OCI-LY3 (cell line): ENCODE data around the gene PTPN3.

ENCODE experiments used
- H2AFZ ChIP-seq: fragments of 200-600, 300-600 bp; shearing (Covaris generic); 2 replicates; pipeline ENCODE4 v1.6.0; 2014; ENCODE audit warnings: antibody characterized with exemption, low read depth, low read length
- H3K27ac ChIP-seq: fragments of 200-600, 300-600 bp; sonication (generic); 2 replicates; pipeline ENCODE4 v1.5.1; 2014; ENCODE audit warnings: mild to moderate bottlenecking, low read length, moderate library complexity, mixed read lengths
- H3K27me3 ChIP-seq: fragments of 200-600, 300-600 bp; sonication (generic); 2 replicates; pipeline ENCODE4 v1.6.1; 2014; ENCODE audit warnings: low read depth, low read length, mixed read lengths
- H3K36me3 ChIP-seq: fragments of 200-600, 300-600 bp; sonication (generic); replicated peaks from 2 replicates; pipeline ENCODE3; 2014; ENCODE audit warnings: low read depth, low read length, mixed read lengths
- H3K4me1 ChIP-seq: fragments of 300-600, 200-600 bp; sonication (generic); 2 replicates; pipeline ENCODE4 v1.6.1; 2014; ENCODE audit warnings: low read length, mixed read lengths
- H3K4me2 ChIP-seq: fragments of 200-600, 300-600 bp; sonication (generic); 2 replicates; pipeline ENCODE4 v1.6.1; 2014; ENCODE audit warnings: low read length, mixed read lengths
- H3K4me3 ChIP-seq: fragments of 300-600, 200-600 bp; sonication (generic); 2 replicates; pipeline ENCODE4 v1.5.1; 2014; ENCODE audit warnings: antibody characterized with exemption, mild to moderate bottlenecking, low read length, moderate library complexity
- H3K79me2 ChIP-seq: fragments of 300-600, 200-600 bp; shearing (Covaris generic); 2 replicates; pipeline ENCODE4 v1.6.1; 2014; ENCODE audit warnings: mild to moderate bottlenecking, low read length, mixed read lengths
- H3K9ac ChIP-seq: fragments of 300-600, 200-600 bp; shearing (Covaris generic); 2 replicates; pipeline ENCODE4 v1.6.0; 2014; ENCODE audit warnings: mild to moderate bottlenecking, low read length, moderate library complexity
- H3K9me3 ChIP-seq: fragments of 200-600, 300-600 bp; shearing (Covaris generic); 2 replicates; pipeline ENCODE4 v1.6.1; 2014; ENCODE audit warnings: low read length, mixed read lengths; ENCODE audit not compliant: insufficient read depth
- H4K20me1 ChIP-seq: fragments of 200-600, 300-600 bp; sonication (generic); 2 replicates; pipeline ENCODE4 v1.6.1; 2016; ENCODE audit warnings: low read length, mixed read lengths; ENCODE audit not compliant: insufficient read depth
- CTCF ChIP-seq: fragments of 200-600, 300-600 bp; sonication (generic); IDR thresholded peaks from 2 replicates; pipeline ENCODE4 v1.5.1; 2014; ENCODE audit warnings: antibody characterized with exemption, low read length, low read depth
- EZH2phosphoT487 ChIP-seq: fragments of 200-600 bp; shearing (Covaris generic); IDR thresholded peaks from 2 replicates; pipeline ENCODE4 v1.6.1; 2018; ENCODE audit warnings: antibody characterized with exemption, mixed run types, low read depth

The PTPN3 gene

DNA sequence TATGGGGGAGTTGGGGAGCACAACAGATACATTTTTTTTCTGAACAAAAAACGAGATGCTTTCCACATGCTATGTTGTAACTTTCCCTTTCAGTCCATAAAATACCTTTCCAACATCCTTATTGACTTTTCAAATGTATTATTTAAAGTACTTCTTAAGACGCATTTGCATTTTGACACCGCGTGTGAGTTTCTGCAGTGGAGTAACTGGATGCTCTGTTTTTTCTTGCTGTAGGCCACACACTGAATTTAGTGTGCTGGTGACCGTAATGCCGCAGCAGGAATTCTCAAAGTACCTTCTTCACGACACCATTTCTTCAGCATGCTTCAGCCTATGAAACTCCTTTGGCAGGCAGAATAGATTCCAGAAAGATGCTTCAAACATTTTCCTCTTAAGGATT lies 163.0 kb downstream of the PTPN3 start:
- Histone ChIP-seq H3K4me1 (no peaks in the 10 kb centered on the region), H3K4me2 (no peak overlapping the region), H3K79me2 (no peaks in the 10 kb centered on the region), H3K27ac (no peak overlapping the region), H3K4me3 (no peak overlapping the region), H3K9ac (no peak overlapping the region), H4K20me1 (no peaks in the 10 kb centered on the region), H3K9me3 (no peaks in the 10 kb centered on the region), H3K36me3 (no peaks in the 10 kb centered on the region), H3K27me3 (no peaks in the 10 kb centered on the region), H2AFZ (no peak overlapping the region)
- TF ChIP-seq EZH2phosphoT487 (no peak), CTCF (no peak)

GRCh38 chr9:109331353-109331752 lies 166.8 kb downstream of the PTPN3 start:
- Histone ChIP-seq H3K36me3 (no peaks in the 10 kb centered on the region), H4K20me1 (no peaks in the 10 kb centered on the region), H3K9ac (no peak overlapping the region), H3K4me1 (no peaks in the 10 kb centered on the region), H3K9me3 (no peaks in the 10 kb centered on the region), H3K4me3 (no peak overlapping the region), H3K27me3 (no peaks in the 10 kb centered on the region; the same call in 1 of the 2 replicates), H3K79me2 (no peaks in the 10 kb centered on the region), H3K27ac (no peak overlapping the region), H2AFZ (no peak overlapping the region), H3K4me2 (no peak overlapping the region)
- TF ChIP-seq CTCF (no peak), EZH2phosphoT487 (no peak)

GRCh38 chr9:109329638-109330258 lies 168.4 kb downstream of the PTPN3 start:
- Histone ChIP-seq H3K9ac (no peak overlapping the region), H3K4me1 (peaks cover 7% of the 10 kb centered on the region), H2AFZ (no peak overlapping the region), H3K27me3 (no peaks in the 10 kb centered on the region; the same call in 1 of the 2 replicates), H3K27ac (no peak overlapping the region), H3K9me3 (no peaks in the 10 kb centered on the region), H4K20me1 (no peaks in the 10 kb centered on the region), H3K36me3 (no peaks in the 10 kb centered on the region), H3K79me2 (no peaks in the 10 kb centered on the region), H3K4me2 (no peak overlapping the region), H3K4me3 (no peak overlapping the region)
- no peak for TF ChIP-seq CTCF
- TF ChIP-seq EZH2phosphoT487: no peak

DNA sequence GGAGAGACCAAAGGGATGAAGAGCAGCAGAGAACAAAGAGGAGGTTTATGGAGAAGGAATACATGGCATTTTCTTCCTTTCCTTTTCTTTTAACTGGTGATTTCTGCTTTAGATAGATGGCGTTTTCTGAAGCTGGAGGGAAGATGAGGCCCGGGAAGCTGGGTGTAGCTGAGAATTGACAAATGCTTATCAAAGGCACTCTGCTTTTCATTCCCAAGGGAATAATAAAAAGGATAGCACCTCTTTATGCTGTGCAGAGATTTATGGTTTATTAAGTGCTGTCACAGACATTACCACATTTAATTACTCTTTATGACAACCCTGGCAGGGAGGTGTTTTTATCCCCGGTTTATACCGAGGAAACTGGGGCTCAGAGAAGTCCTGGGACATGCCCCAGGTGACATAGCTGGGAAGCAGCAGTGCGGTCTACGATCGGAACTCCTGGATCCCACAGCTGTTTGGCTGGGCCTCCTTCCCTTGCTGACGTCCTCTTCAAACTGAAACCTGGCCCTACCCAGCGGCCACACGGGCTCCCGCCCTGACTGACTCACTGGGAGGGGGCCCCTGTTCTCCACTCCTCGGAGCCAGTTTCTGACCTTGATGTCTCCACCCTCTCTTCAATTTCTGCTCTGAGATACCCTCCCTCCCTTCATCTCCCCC lies 169.0 kb downstream of the PTPN3 start:
- no peak for TF ChIP-seq EZH2phosphoT487
- TF ChIP-seq CTCF: no peak
- Histone ChIP-seq H3K9ac (no peak overlapping the region), H3K36me3 (no peaks in the 10 kb centered on the region), H3K4me1 (peaks cover 9% of the 10 kb centered on the region), H3K9me3 (no peaks in the 10 kb centered on the region), H3K4me3 (no peak overlapping the region), H4K20me1 (no peaks in the 10 kb centered on the region), H3K27ac (no peak overlapping the region), H3K4me2 (no peak overlapping the region), H3K27me3 (no peaks in the 10 kb centered on the region; the same call in 1 of the 2 replicates), H2AFZ (no peak overlapping the region), H3K79me2 (no peaks in the 10 kb centered on the region)
